ENCODE data around the gene KRTAP5-9. TPM values are rescaled to one million over a fixed set of nuclear protein-coding genes. Genes with fewer than 3 reads are reported as not detected.

KRTAP5-9 gene
- total and polyA plus RNA-seq, 2 donors (not counting 3 experiments of a cell fraction or from before 2014, with no cell fraction given): 0.28 TPM; not detected in 1

GRCh38 chr11:71535825-71536224 is 12.4 kb upstream of the KRTAP5-9 start:
- intact Hi-C loops (cut with micrococcal nuclease) (no loop called here), dilution Hi-C loops (cut with MboI; ENCODE audit: extremely low pct_ligation_motif_present, low sequenced_read_pairs) (no loop called here)
- Histone ChIP-seq H4K20me1 (replicated peaks; ENCODE audit: control insufficient read depth, extremely low read depth, insufficient read depth, low read length) (no peaks in the 10 kb centered on the region), H3K4me1 (ENCODE audit: control insufficient read depth, extremely low read depth, insufficient read depth, low read length) (no peaks in the 10 kb centered on the region), H3K27ac (ENCODE audit: insufficient read depth, low read depth, low read length) (no peak overlapping the region), H3K4me2 (ENCODE audit: insufficient read depth, low read length) (no peak overlapping the region), H2AFZ (ENCODE audit: low read depth, low read length) (no peak overlapping the region), H3K4me3 (replicated peaks in 1 of 3; ENCODE audit: insufficient read depth in 1 of 3, low read depth in 1 of 3, low read length in 3 of 3) (no peak overlapping the region), H3K9ac (replicated peaks; ENCODE audit: extremely low read depth, insufficient read depth, low read length) (no peak overlapping the region), H3K9me3 (replicated peaks; ENCODE audit: control insufficient read depth, insufficient read depth, low read length) (no peaks in the 10 kb centered on the region), H3K9me1 (replicated peaks; ENCODE audit: control insufficient read depth, extremely low read depth, insufficient read depth, low read length) (no peaks in the 10 kb centered on the region), H3K79me2 (ENCODE audit: control insufficient read depth, insufficient read depth, low read length) (no peaks in the 10 kb centered on the region), H3K27me3 (ENCODE audit: control insufficient read depth in 2 of 2, insufficient read depth in 2 of 2, low read length in 2 of 2) (no peaks in the 10 kb centered on the region), H3K36me3 (ENCODE audit: control insufficient read depth in 2 of 2, extremely low read depth in 1 of 2, insufficient read depth in 2 of 2, low read length in 2 of 2) (no peaks in the 10 kb centered on the region)
- no TSS peak for BruUV-seq (replicated peaks)
- no peak for FAIRE-seq
- ChIA-PET CTCF (no interaction called here), POLR2A (no interaction called here)
- DNase-seq (ENCODE audit: low read depth, low spot score): no peak
- TF ChIP-seq JUN (IDR thresholded peaks at IDR 0.05; ENCODE audit: borderline replicate concordance, insufficient read depth, insufficient read length, low read depth) (no peak), POLR2A (IDR thresholded peaks at IDR 0.05; ENCODE audit: low read depth, low read length) (no peak), MYC (IDR thresholded peaks at IDR 0.05; ENCODE audit: low read depth, low read length) (no peak), MAX (IDR thresholded peaks at IDR 0.05; ENCODE audit: insufficient read depth, insufficient read length) (no peak), POLR2AphosphoS5 (IDR thresholded peaks at IDR 0.05; ENCODE audit: insufficient read depth, low read depth, low read length) (no peak), EZH2 (IDR thresholded peaks at IDR 0.05; ENCODE audit: borderline replicate concordance, low read depth, low read length, severe bottlenecking) (no peak), FOS (IDR thresholded peaks at IDR 0.05; ENCODE audit: borderline replicate concordance, insufficient read depth, low read length) (no peak), GATA2 (IDR thresholded peaks at IDR 0.05; ENCODE audit: insufficient read depth, insufficient read length, low read depth, low read length) (no peak), CTCF (IDR thresholded peaks at IDR 0.05; ENCODE audit: extremely low read depth in 1 of 2, insufficient read depth in 1 of 2, low read depth in 1 of 2, low read length in 2 of 2) (no peak)
